Left lung (tissue), 10 donors: ENCODE measurements around the gene PPM1E. TPM values are rescaled to one million over a fixed set of nuclear protein-coding genes. Genes with fewer than 3 reads are reported as not detected.

Experiments
- ATAC-seq: fragments of 200-7000 bp; cut with Tn5 transposase; one replicate; pipeline ENCODE4 v1.9.1; 2020; ENCODE audit warnings: moderate library complexity
- DNase-seq, 4 donors: peaks; one replicate each; pipeline ENCODE4 v3.0.0-alpha.2; 2013 to 2020
- H3K27ac ChIP-seq, 2 donors: fragments of 200-600 bp; sonication (generic) in 1 of 2; one replicate each; pipeline versions ENCODE4 v1.5.0 to v1.8.0; 2020 to 2021
- H3K27me3 ChIP-seq, 2 donors: fragments of 200-600 bp; sonication (generic) in 1 of 2; one replicate each; pipeline versions ENCODE4 v1.5.0 to v1.8.0; 2020 to 2021
- H3K36me3 ChIP-seq, 2 donors: fragments of 200-600 bp; sonication (generic) in 1 of 2; one replicate each; pipeline versions ENCODE4 v1.5.0 to v1.8.0; 2020 to 2021
- H3K4me1 ChIP-seq, 2 donors: fragments of 200-600 bp; one replicate each; pipeline ENCODE4 v1.8.0; 2021
- H3K4me3 ChIP-seq, 2 donors: fragments of 200-600 bp; sonication (generic) in 1 of 2; one replicate each; pipeline versions ENCODE4 v1.5.0 to v1.8.0; 2020 to 2021; ENCODE audit warnings: mild to moderate bottlenecking in 1 of 2
- H3K9me3 ChIP-seq, 2 donors: fragments of 200-600 bp; sonication (generic) in 1 of 2; one replicate each; pipeline versions ENCODE4 v1.5.0 to v1.8.0; 2020 to 2021
- intact Hi-C, 2 donors: fragments of 100-400 bp; cut with DNase I; formaldehyde crosslinking; loops; one replicate each; pipeline versions ENCODE4 v1.11.2 to v1.14.2; 2022
- polyA plus RNA-seq, 6 donors: library from polyadenylated mRNA; unstranded; fragments of 120-200 nt; gene quantifications; one replicate each; pipeline ENCODE4 v1.2.1, GENCODE V29; 2013; ENCODE audit not compliant: insufficient read length in 6 of 6
- total RNA-seq, 2 donors: library from RNA; stranded (reverse); fragmentation: NEBNext Ultra II Directional; extraction: Animal tissue kit (Norgen Biotek cat#: 25700); gene quantifications; one replicate each; pipeline ENCODE4 v1.2.1, GENCODE V29; 2021
- TF ChIP-seq, protein P1 (sequence below), 2 donors: fragments of 200-600 bp; sonication (generic) in 1 of 2; IDR thresholded peaks; one replicate each; pipeline versions ENCODE4 v1.5.0 to v1.8.0; 2021; ENCODE audit warnings: antibody characterized with exemption in 2 of 2
- donor health status: DM: no; HTN: yes; CAD: no.
- donor health status: DM: no; HTN: no; CAD: no.

Gene PPM1E
- total and polyA plus RNA-seq, 8 donors = 0.21 to 0.68 (median 0.40) TPM

- no peak overlapping the region for H3K4me3 ChIP-seq
- peaks cover 0 to 3% of the 10 kb centered on the region in 2 donors for H3K4me1 ChIP-seq
- TF ChIP-seq, protein P1, sequence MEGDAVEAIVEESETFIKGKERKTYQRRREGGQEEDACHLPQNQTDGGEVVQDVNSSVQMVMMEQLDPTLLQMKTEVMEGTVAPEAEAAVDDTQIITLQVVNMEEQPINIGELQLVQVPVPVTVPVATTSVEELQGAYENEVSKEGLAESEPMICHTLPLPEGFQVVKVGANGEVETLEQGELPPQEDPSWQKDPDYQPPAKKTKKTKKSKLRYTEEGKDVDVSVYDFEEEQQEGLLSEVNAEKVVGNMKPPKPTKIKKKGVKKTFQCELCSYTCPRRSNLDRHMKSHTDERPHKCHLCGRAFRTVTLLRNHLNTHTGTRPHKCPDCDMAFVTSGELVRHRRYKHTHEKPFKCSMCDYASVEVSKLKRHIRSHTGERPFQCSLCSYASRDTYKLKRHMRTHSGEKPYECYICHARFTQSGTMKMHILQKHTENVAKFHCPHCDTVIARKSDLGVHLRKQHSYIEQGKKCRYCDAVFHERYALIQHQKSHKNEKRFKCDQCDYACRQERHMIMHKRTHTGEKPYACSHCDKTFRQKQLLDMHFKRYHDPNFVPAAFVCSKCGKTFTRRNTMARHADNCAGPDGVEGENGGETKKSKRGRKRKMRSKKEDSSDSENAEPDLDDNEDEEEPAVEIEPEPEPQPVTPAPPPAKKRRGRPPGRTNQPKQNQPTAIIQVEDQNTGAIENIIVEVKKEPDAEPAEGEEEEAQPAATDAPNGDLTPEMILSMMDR (IDR thresholded peaks at IDR 0.05) = no peak
- peaks cover 0 to 8% of the 10 kb centered on the region in 2 donors for H3K27me3 ChIP-seq
- intact Hi-C loops = no loop called here
- peak; percentile 19 for ATAC-seq
- peak in 1 of 4 donors; percentile 1 for DNase-seq
- H3K9me3 ChIP-seq = peaks cover 0 to 24% of the 10 kb centered on the region in 2 donors
- no peaks in the 10 kb centered on the region for H3K36me3 ChIP-seq
- no peak overlapping the region for H3K27ac ChIP-seq
These were observed 158.5 kb downstream of the PPM1E start for GRCh38 chr17:58913971-58914769.

DNA sequence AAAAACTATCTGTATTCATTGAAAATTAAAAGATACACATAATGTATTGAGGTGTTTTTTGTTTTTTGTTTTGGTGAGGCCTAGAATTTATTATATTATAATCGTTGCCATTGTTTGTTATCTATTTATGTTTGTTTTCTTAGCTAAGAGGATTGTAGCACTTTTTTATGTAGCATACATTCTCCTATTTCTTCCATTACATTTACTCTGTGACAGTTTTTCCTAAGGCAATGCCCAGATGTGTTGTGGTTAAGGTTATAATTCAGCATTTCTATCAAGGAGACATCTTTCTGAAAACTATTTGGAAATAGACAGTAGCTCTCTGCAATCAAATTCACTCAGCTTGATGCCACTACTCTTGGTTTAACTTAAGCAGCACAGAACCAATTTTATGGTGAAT lies 161.6 kb downstream of the PPM1E start:
- TF ChIP-seq, protein P1 (IDR thresholded peaks at IDR 0.05) = no peak
- Histone ChIP-seq H3K27ac (no peak overlapping the region), H3K36me3 (no peaks in the 10 kb centered on the region), H3K4me3 (no peak overlapping the region), H3K9me3 (peaks cover 0 to 5% of the 10 kb centered on the region in 2 donors), H3K4me1 (peaks cover 0 to 3% of the 10 kb centered on the region in 2 donors), H3K27me3 (peaks cover 0 to 14% of the 10 kb centered on the region in 2 donors)
- intact Hi-C loops = no loop called here
- no peak for ATAC-seq
- DNase-seq = no peak

DNA sequence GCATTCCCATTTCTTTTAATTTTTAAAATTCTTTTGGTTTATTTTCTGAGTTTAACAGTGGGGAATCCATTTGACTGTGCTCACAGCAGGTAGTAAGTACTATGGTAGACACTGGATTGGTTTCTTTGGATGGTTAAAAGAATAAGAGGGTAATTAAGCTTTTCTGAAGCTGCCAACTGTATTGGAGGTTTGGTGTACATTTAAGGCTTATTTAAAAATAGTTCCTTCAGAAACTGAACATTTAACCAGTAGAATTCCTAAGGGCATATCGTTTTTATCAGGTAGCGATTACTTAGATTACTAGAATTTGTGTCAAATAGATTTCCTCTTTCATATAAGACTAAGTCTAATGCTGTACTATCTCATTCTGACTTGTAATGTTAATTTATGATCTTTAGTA lies 162.4 kb downstream of the PPM1E start:
- no peak overlapping the region for H3K4me3 ChIP-seq
- intact Hi-C loops = no loop called here
- TF ChIP-seq, protein P1 (IDR thresholded peaks at IDR 0.05) = no peak
- no peak for DNase-seq
- H3K4me1 ChIP-seq = peaks cover 0 to 3% of the 10 kb centered on the region in 2 donors
- no peaks in the 10 kb centered on the region for H3K9me3 ChIP-seq
- no peaks in the 10 kb centered on the region for H3K36me3 ChIP-seq
- H3K27ac ChIP-seq = no peak overlapping the region
- peaks cover 0 to 14% of the 10 kb centered on the region in 2 donors for H3K27me3 ChIP-seq
- no peak for ATAC-seq

- no peak for ATAC-seq
- H3K27me3 ChIP-seq = peaks cover 0 to 14% of the 10 kb centered on the region in 2 donors
- TF ChIP-seq, protein P1 (IDR thresholded peaks at IDR 0.05) = no peak
These were observed 163.2 kb downstream of the PPM1E start for GRCh38 chr17:58918884-58919283.

GRCh38 chr17:58920773-58921172 lies 165.1 kb downstream of the PPM1E start:
- H3K27ac ChIP-seq = no peak overlapping the region
- TF ChIP-seq, protein P1 (IDR thresholded peaks at IDR 0.05) = no peak
- ATAC-seq (no peak), DNase-seq (no peak)
- no peaks in the 10 kb centered on the region for H3K9me3 ChIP-seq
- H3K4me1 ChIP-seq = no peaks in the 10 kb centered on the region
- H3K36me3 ChIP-seq = no peaks in the 10 kb centered on the region
- peaks cover 0 to 14% of the 10 kb centered on the region in 2 donors for H3K27me3 ChIP-seq
- H3K4me3 ChIP-seq = no peak overlapping the region
- intact Hi-C loops = no loop called here

More at GRCh38 chr17:58918884-58919283, 163.2 kb downstream of the PPM1E start:
- Histone ChIP-seq H3K36me3 (no peaks in the 10 kb centered on the region), H3K4me3 (no peak overlapping the region), H3K4me1 (peaks cover 0 to 3% of the 10 kb centered on the region in 2 donors), H3K27ac (no peak overlapping the region), H3K9me3 (no peaks in the 10 kb centered on the region)
- DNase-seq = no peak
- intact Hi-C loops = no loop called here
